ENCODE results near the gene TFF2.
A peak's percentile ranks its signal among the peaks of the same experiment; 100 is the strongest.

The TFF2 gene

DNA sequence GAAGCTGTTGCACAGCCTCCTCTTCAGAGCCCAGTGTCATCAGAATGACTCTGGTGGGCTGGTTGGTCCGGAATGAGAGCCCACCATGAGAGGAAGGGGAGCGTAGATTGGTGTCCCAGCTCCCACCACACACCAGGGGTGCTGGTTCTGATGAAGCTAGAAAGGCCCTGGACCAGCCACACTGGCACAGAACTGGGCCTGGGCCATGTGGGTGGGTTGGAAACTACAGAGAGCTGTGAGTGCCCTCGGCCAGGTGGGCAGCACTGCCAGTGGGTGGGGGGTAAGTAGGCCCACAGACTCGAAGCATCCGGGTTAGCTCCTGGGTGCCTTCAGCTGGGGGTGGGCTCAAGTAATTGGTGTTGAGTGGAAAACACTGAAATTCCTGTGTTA, 27.2 kb upstream of the TFF2 start:
- H3K4me3 ChIP-seq (ENCODE audit: low read depth, low read length), result no peak overlapping the region
- TF ChIP-seq, protein P1, sequence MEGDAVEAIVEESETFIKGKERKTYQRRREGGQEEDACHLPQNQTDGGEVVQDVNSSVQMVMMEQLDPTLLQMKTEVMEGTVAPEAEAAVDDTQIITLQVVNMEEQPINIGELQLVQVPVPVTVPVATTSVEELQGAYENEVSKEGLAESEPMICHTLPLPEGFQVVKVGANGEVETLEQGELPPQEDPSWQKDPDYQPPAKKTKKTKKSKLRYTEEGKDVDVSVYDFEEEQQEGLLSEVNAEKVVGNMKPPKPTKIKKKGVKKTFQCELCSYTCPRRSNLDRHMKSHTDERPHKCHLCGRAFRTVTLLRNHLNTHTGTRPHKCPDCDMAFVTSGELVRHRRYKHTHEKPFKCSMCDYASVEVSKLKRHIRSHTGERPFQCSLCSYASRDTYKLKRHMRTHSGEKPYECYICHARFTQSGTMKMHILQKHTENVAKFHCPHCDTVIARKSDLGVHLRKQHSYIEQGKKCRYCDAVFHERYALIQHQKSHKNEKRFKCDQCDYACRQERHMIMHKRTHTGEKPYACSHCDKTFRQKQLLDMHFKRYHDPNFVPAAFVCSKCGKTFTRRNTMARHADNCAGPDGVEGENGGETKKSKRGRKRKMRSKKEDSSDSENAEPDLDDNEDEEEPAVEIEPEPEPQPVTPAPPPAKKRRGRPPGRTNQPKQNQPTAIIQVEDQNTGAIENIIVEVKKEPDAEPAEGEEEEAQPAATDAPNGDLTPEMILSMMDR (IDR thresholded peaks at IDR 0.05; ENCODE audit: insufficient read depth, low read depth, low read length, missing control alignments), result no peak
- no peak for DNase-seq (ENCODE audit: low read depth)

DNA sequence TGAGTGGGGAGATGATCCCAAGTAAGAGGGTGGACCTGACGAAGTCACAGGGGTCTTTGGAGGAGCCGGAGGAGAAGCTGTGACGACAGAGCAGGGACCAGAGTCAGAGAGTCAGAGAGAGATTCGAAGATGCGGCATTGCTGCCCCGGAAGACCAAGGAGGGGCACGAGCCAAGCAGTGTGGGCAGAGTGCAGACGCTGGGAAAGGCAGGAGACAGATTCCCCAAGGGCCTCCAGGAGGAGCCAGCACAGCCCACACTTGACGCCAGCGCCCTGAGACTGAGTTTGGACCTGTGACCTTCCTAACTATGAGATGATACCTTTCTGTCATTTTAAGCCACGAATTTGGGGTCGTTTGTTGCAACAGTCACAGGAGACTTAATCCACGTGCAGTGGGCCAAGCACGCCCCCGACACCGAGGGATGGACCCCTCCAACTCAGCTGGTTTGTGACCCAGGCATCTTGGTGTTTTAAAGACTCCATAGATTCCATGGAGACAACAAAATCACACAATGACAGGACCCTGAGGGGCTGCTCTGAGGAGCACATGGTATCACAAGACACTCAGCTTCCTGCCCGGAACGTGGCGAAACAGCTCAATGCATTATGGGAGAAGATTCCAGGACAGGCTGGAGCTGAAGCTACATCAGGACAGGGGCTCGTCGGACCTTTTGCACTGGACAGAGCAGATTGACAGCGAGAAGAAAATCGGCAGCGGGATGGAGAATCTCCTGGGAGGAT, 26.6 kb upstream of the TFF2 start:
- DNase-seq (ENCODE audit: low read depth), result no peak
- H3K4me3 ChIP-seq (ENCODE audit: low read depth, low read length), result no peak overlapping the region
- TF ChIP-seq, protein P1 (IDR thresholded peaks at IDR 0.05; ENCODE audit: insufficient read depth, low read depth, low read length, missing control alignments), result no peak

DNA sequence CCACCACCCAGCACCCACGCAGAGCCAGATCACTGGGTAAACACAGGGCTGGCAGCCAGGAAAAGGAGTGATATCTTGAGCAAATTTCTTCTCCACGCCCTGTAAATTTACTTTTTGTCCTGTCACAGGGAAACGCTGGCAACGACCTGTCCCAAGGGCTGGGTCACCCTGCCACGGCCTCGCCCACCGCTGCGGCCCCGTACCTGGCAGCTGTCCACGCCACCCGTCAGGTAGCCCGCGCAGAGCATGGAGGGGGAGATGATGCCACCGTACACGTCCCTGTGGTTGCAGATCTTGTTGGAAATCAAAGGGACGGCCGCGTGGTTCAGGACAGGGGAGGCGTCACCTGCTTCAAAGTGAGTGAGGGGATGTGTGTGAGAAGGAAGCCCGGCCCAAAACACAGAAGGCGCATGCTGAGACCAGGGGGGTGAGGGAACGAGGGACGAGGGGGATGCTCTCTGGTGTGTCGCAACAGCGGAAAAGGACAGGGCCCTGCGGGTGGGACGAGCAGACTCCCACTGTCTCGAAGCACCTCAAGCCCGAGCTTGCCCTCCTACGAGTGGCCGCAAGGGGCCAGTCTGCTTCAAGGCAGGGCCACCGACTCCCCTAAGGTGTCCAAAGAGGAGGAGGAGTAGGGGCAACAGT, 25.7 kb upstream of the TFF2 start:
- TF ChIP-seq, protein P1 (IDR thresholded peaks at IDR 0.05; ENCODE audit: insufficient read depth, low read depth, low read length, missing control alignments), result peak; percentile 6
- DNase-seq (ENCODE audit: low read depth), result no peak
- H3K4me3 ChIP-seq (ENCODE audit: low read depth, low read length), result no peak overlapping the region

DNA sequence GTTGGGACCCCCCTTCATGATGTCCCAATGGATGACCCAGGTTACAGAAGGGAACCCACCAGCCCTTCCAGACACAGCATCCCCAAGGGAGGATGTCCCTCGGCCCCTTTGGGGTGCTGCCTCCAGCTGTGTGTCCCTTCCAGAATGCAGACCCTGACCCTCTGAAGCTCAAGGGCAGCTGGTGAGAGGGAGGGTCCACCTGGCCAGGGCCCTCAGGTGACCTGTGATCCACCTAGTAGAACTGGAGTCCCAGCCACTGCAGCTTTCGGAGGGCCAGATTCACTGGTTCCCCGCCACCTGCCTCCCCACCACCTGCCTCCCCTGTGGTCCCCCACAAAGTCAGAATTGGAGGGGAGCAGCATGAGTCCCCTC, 25.2 kb upstream of the TFF2 start:
- no peak for DNase-seq (ENCODE audit: low read depth)
- TF ChIP-seq, protein P1 (IDR thresholded peaks at IDR 0.05; ENCODE audit: insufficient read depth, low read depth, low read length, missing control alignments), result no peak
- no peak overlapping the region for H3K4me3 ChIP-seq (ENCODE audit: low read depth, low read length)

DNA sequence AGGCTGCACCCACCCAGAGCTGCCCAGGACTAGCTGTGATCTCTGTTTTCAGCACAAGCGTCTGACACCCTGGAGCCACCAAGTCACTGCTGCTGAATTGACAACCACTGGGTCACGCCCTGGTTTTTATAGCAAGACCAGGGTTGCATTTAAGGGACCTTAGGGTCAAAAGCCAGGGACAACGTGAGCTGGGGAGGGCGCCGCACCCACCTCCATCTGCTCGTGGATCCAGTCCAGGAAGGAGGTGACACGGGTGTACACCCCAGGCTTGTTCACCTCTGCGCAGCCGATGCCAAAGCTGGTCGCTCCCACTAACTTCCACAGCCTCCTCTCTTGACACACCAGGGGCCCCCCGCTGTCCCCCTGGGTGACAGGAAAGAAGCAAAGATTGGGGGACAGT, 24.7 kb upstream of the TFF2 start:
- H3K4me3 ChIP-seq (ENCODE audit: low read depth, low read length), result no peak overlapping the region
- TF ChIP-seq, protein P1 (IDR thresholded peaks at IDR 0.05; ENCODE audit: insufficient read depth, low read depth, low read length, missing control alignments), result no peak
- no peak for DNase-seq (ENCODE audit: low read depth)

DNA sequence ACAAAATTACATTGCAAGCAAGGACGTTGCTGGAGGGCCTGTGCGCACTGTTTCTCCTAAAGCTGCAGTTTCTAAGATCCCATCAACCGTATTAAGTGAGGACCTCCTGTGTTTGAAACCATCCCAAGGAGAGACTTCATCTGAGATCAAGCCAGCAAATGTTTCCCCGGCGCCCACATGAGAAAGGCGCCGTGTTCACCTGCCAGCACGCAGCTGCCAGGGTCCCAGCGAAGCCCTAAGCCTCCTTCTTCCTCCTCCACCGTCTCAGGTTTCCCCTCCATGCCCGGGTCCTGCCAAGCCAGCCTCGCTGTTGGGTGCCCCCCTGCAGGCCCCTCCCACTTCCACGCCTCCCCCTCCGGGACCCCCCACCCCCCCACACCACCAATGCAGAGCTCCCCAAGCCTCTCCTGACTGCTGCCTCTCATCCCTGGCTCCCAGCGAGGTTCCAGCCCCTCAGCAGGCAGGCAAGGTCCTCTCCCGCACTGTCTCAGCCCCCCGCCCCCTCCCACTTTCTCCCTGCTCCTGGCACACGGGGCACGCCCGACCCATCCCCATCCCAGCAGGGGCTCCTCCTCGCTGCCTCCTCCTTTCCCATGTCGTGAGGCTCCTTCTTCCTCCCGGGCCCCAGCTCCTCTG, 24.2 kb upstream of the TFF2 start:
- no peak overlapping the region for H3K4me3 ChIP-seq (ENCODE audit: low read depth, low read length)
- TF ChIP-seq, protein P1 (IDR thresholded peaks at IDR 0.05; ENCODE audit: insufficient read depth, low read depth, low read length, missing control alignments), result no peak
- no peak for DNase-seq (ENCODE audit: low read depth)

Measured in GM12865 (cell line).